HEK293 (cell line): ENCODE results near the gene PTH1R.

Source experiments
- CTCF ChIA-PET: fragments of 350-600 bp; formaldehyde crosslinking; extraction: SDS; loops from one replicate; lab custom pipeline; 2021; ENCODE audit warnings: antibody characterized with exemption; lab: Yijun Ruan, JAX
- POLR2A ChIA-PET: fragments of 300-600 bp; formaldehyde crosslinking; extraction: SDS; loops from one replicate; lab custom pipeline; 2020; ENCODE audit warnings: antibody characterized with exemption, inconsistent platforms; lab: Yijun Ruan, JAX
- H3K27ac ChIP-seq: fragments of 200-500 bp; sonication (Bioruptor generic); 2 replicates; pipeline ENCODE4 v1.5.1; 2014; ENCODE audit warnings: low read depth, low read length, control low read depth, inconsistent platforms; ENCODE audit errors: extremely low read depth
- H3K36me3 ChIP-seq, 2 experiments: fragments of 200-500 bp in 1 of 2; sonication (Bioruptor generic) in 1 of 2; 1 replicate in 1 of 2; 2 replicates in 1 of 2; pipeline ENCODE4 v1.5.1; 2014 to 2017; ENCODE audit warnings: inconsistent platforms in 2 of 2, low read length in 2 of 2; ENCODE audit not compliant: control insufficient read depth in 2 of 2, insufficient read depth in 1 of 2
- H3K4me1 ChIP-seq: fragments of 200-500 bp; sonication (Bioruptor generic); 2 replicates; pipeline ENCODE4 v1.5.1; 2014; ENCODE audit warnings: mild to moderate bottlenecking, low read length, inconsistent platforms; ENCODE audit not compliant: control insufficient read depth, insufficient read depth
- H3K4me3 ChIP-seq: 2 replicates; pipeline ENCODE4 v1.5.1; 2011; ENCODE audit warnings: low read depth, mild to moderate bottlenecking, control low read depth, low read length, moderate library complexity
- H3K9me3 ChIP-seq: fragments of 200-500 bp; sonication (Bioruptor generic); 2 replicates; pipeline ENCODE4 v1.5.1; 2014; ENCODE audit warnings: low read depth, low read length, inconsistent platforms; ENCODE audit not compliant: control insufficient read depth, insufficient read depth
- EGR2 ChIP-seq: fragments of 450-650 bp; formaldehyde crosslinking; IDR thresholded peaks from 2 replicates; pipeline ENCODE4 v1.5.1; 2016; ENCODE audit warnings: low read depth, missing biosample characterization, missing genetic modification characterization
- RBAK ChIP-seq: fragments of 450-650 bp; formaldehyde crosslinking; IDR thresholded peaks from 2 replicates; pipeline ENCODE4 v1.5.1; 2016; ENCODE audit warnings: missing biosample characterization, missing genetic modification characterization
- YY2 ChIP-seq: fragments of 450-650 bp; formaldehyde crosslinking; IDR thresholded peaks from 2 replicates; pipeline ENCODE4 v1.5.1; 2016; ENCODE audit warnings: missing biosample characterization, missing genetic modification characterization
- ZBTB44 ChIP-seq: fragments of 450-650 bp; IDR thresholded peaks from 2 replicates; pipeline ENCODE4 v1.5.1; 2018; ENCODE audit warnings: missing biosample characterization, mild to moderate bottlenecking, missing genetic modification characterization
- ZNF121 ChIP-seq: fragments of 450-650 bp; formaldehyde crosslinking; IDR thresholded peaks from 2 replicates; pipeline ENCODE4 v1.5.1; 2016; ENCODE audit warnings: missing biosample characterization, missing genetic modification characterization
- ZNF133 ChIP-seq: fragments of 450-650 bp; formaldehyde crosslinking; IDR thresholded peaks from 2 replicates; pipeline ENCODE4 v1.5.1; 2016; ENCODE audit warnings: missing biosample characterization, missing genetic modification characterization
- ZNF211 ChIP-seq: fragments of 450-650 bp; formaldehyde crosslinking; IDR thresholded peaks from 2 replicates; pipeline ENCODE4 v1.5.1; 2016; ENCODE audit warnings: low read depth, missing biosample characterization, missing genetic modification characterization
- ZNF280C ChIP-seq: fragments of 450-650 bp; formaldehyde crosslinking; IDR thresholded peaks from 2 replicates; pipeline ENCODE4 v1.5.1; 2016; ENCODE audit warnings: missing biosample characterization, missing genetic modification characterization
- ZNF366 ChIP-seq: fragments of 450-650 bp; formaldehyde crosslinking; conservative IDR thresholded peaks from 2 replicates; pipeline ENCODE4 v1.5.1; 2016; ENCODE audit warnings: missing biosample characterization, missing genetic modification characterization
- ZNF404 ChIP-seq: fragments of 450-650 bp; formaldehyde crosslinking; IDR thresholded peaks from 2 replicates; pipeline ENCODE4 v1.5.1; 2017; ENCODE audit warnings: missing biosample characterization, missing genetic modification characterization
- ZNF560 ChIP-seq: fragments of 450-650 bp; formaldehyde crosslinking; IDR thresholded peaks from 2 replicates; pipeline ENCODE4 v1.5.1; 2017; ENCODE audit warnings: missing biosample characterization, missing genetic modification characterization, borderline replicate concordance
- ZNF571 ChIP-seq: fragments of 450-650 bp; formaldehyde crosslinking; IDR thresholded peaks from 2 replicates; pipeline ENCODE4 v1.5.0; 2017; ENCODE audit warnings: missing biosample characterization, missing genetic modification characterization
- ZNF654 ChIP-seq: fragments of 450-650 bp; formaldehyde crosslinking; IDR thresholded peaks from 2 replicates; pipeline ENCODE4 v1.5.1; 2016; ENCODE audit warnings: low read depth, missing biosample characterization, missing genetic modification characterization
- ZNF658 ChIP-seq: fragments of 450-650 bp; formaldehyde crosslinking; IDR thresholded peaks from 2 replicates; pipeline ENCODE4; 2016; ENCODE audit warnings: missing biosample characterization, missing genetic modification characterization
- TF ChIP-seq, protein P1 (sequence below): fragments of 450-650 bp; formaldehyde crosslinking; IDR thresholded peaks from 2 replicates; pipeline ENCODE4 v1.5.1; 2016; ENCODE audit warnings: missing biosample characterization, missing genetic modification characterization
- TF ChIP-seq, protein P2 (sequence below): fragments of 450-650 bp; formaldehyde crosslinking; optimal IDR thresholded peaks from 2 replicates; pipeline ENCODE3; 2016; ENCODE audit warnings: missing biosample characterization, mild to moderate bottlenecking, missing genetic modification characterization
- TF ChIP-seq, protein P3 (sequence below): fragments of 450-650 bp; formaldehyde crosslinking; IDR thresholded peaks from 2 replicates; pipeline ENCODE4 v1.5.1; 2016; ENCODE audit warnings: missing biosample characterization, missing genetic modification characterization

PTH1R gene

DNA sequence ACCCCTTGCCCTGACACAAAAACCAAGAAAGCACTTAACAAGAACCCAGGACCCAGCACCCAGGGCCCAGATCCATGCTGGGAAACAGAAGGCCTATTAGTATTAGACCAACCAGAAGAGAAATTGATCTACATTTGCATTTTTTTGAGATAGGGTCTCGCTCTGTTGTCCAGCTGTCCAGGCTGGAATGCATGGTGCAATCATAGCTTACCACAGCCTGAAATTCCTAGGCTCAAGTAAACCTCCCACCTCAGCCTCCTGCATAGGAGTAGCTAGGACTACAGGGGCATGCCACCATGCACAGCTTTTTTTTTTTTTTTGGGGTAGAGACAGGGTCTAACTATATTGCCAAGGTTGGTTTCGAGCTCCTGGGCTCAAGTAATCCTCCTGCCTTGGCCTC is 72.7 kb downstream of the PTH1R start:
- H3K9me3 ChIP-seq, result no peaks in the 10 kb centered on the region
- H3K36me3 ChIP-seq, result peaks cover 0 to 18% of the 10 kb centered on the region in 2 experiments; a peak in 1 of 3 replicates
- H3K4me1 ChIP-seq, result peaks cover 8% of the 10 kb centered on the region
- no peak overlapping the region for H3K27ac ChIP-seq
- TF ChIP-seq ZNF211 (tag by site-specific recombination) (no peak), EGR2 (tag by site-specific recombination) (no peak), ZNF571 (tag by site-specific recombination) (no peak)
- TF ChIP-seq, protein P1, sequence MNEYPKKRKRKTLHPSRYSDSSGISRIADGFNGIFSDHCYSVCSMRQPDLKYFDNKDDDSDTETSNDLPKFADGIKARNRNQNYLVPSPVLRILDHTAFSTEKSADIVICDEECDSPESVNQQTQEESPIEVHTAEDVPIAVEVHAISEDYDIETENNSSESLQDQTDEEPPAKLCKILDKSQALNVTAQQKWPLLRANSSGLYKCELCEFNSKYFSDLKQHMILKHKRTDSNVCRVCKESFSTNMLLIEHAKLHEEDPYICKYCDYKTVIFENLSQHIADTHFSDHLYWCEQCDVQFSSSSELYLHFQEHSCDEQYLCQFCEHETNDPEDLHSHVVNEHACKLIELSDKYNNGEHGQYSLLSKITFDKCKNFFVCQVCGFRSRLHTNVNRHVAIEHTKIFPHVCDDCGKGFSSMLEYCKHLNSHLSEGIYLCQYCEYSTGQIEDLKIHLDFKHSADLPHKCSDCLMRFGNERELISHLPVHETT (tag by site-specific recombination), result no peak
- H3K4me3 ChIP-seq, result no peak overlapping the region
- POLR2A ChIA-PET, result no interaction called here
- CTCF ChIA-PET, result interaction anchor here (0.6 kb wide), 1 partner anchor 43 kb away, joined by 4 read pairs; no protein-coding TSS in a partner anchor

- ChIA-PET POLR2A (no interaction called here), CTCF (interaction anchor here (0.6 kb wide), 1 partner anchor 42 kb away, joined by 4 read pairs; no protein-coding TSS in a partner anchor)
- H3K36me3 ChIP-seq, result peaks cover 0 to 16% of the 10 kb centered on the region in 2 experiments; a peak in 1 of 3 replicates
- TF ChIP-seq ZNF404 (tag by site-specific recombination) (no peak), ZNF280C (tag by site-specific recombination) (no peak), YY2 (tag by site-specific recombination) (no peak)
- TF ChIP-seq, protein P2, sequence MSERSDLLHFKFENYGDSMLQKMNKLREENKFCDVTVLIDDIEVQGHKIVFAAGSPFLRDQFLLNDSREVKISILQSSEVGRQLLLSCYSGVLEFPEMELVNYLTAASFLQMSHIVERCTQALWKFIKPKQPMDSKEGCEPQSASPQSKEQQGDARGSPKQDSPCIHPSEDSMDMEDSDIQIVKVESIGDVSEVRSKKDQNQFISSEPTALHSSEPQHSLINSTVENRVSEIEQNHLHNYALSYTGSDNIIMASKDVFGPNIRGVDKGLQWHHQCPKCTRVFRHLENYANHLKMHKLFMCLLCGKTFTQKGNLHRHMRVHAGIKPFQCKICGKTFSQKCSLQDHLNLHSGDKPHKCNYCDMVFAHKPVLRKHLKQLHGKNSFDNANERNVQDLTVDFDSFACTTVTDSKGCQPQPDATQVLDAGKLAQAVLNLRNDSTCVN (tag by site-specific recombination), result no peak
- H3K27ac ChIP-seq, result no peak overlapping the region
- no peak overlapping the region for H3K4me3 ChIP-seq
- H3K4me1 ChIP-seq, result peaks cover 8% of the 10 kb centered on the region
- no peaks in the 10 kb centered on the region for H3K9me3 ChIP-seq
Measured at GRCh38 chr3:46950650-46951241, 73.2 kb downstream of the PTH1R start.

GRCh38 chr3:46952813-46953212 is 75.3 kb downstream of the PTH1R start:
- ChIA-PET POLR2A (no interaction called here), CTCF (no interaction called here)
- Histone ChIP-seq H3K36me3 (peaks cover 0 to 2% of the 10 kb centered on the region in 2 experiments; a peak in 1 of 3 replicates), H3K9me3 (no peaks in the 10 kb centered on the region), H3K4me1 (peaks cover 8% of the 10 kb centered on the region; the same call in 1 of the 2 replicates), H3K4me3 (no peak overlapping the region), H3K27ac (no peak overlapping the region)
- no peak for TF ChIP-seq RBAK (tag by site-specific recombination)
- TF ChIP-seq ZBTB44 (tag by site-specific recombination), result no peak
- TF ChIP-seq ZNF654, result no peak
- no peak for TF ChIP-seq ZNF121 (tag by site-specific recombination)
- TF ChIP-seq ZNF366 (tag by site-specific recombination), result no peak
- no peak for TF ChIP-seq ZNF560 (tag by site-specific recombination)
- TF ChIP-seq ZNF658 (tag by site-specific recombination), result no peak
- TF ChIP-seq, protein P3, sequence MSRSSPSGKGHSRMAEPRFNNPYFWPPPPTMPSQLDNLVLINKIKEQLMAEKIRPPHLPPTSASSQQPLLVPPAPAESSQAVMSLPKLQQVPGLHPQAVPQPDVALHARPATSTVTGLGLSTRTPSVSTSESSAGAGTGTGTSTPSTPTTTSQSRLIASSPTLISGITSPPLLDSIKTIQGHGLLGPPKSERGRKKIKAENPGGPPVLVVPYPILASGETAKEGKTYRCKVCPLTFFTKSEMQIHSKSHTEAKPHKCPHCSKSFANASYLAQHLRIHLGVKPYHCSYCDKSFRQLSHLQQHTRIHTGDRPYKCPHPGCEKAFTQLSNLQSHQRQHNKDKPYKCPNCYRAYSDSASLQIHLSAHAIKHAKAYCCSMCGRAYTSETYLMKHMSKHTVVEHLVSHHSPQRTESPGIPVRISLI (tag by site-specific recombination), result no peak
- no peak for TF ChIP-seq ZNF133 (tag by site-specific recombination)
